HG03103 (cell line): ENCODE results near the gene PPM1H.

Experiments
- ATAC-seq: cut with Tn5 transposase; IDR thresholded peaks from one replicate; pipeline ENCODE4 v1.9.1; 2021; ENCODE audit warnings: low read depth; ENCODE audit not compliant: unreplicated experiment

Gene PPM1H

DNA sequence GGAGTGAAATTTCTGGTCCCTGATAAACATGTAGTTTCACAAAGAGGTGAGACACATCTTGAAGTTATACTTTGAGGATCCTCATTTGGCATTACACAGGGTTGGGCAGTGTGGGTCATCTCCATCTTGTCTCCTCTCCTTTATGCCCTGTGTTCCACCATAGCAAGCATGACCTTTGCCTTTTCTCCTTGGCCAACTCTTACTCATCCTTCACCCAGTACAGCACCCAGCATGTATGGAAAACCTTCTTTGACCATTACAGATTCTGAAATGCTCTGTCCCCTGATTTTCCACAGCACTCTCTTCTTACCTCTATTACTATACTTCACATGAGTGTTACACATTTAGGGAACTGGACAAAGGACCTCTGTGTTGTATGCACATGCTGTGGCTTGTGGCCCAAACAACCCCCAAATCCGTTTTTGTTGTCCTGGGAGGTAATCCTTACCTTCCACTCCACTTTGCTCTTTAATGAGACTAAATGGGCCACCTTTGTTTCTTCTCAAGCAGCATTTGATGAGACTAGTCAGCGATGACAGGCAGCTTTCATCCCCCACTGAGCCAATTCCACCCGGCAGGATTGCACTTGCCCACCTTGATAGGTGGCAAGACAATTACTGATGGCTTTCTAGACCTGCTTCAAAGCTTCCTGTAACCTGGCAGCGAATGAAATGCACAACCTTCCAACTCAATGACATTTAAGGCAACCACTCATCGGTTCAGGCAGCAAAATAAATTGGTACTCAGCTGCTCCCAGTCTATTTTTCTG, 304.8 kb downstream of the PPM1H start:
- no peak for ATAC-seq

DNA sequence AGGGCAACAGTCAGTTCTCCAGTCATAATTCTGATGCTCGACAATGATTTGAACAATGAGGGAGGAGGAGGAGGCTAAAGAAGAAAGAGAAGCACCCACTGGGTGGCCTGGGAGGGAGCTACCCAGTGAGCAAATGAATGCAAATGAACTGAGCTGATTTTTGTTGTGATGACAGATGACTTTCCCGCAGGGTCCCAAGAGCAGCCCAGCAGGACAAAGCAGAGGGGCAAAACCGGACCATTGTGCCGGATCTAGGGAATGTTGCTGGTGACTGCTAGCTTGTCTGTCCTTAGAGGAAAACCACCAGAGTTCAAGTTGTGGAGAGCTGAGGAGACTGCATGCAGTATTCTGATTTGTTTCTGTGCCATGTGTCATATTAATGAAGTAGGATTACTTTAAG, 305.5 kb downstream of the PPM1H start:
- no peak for ATAC-seq

DNA sequence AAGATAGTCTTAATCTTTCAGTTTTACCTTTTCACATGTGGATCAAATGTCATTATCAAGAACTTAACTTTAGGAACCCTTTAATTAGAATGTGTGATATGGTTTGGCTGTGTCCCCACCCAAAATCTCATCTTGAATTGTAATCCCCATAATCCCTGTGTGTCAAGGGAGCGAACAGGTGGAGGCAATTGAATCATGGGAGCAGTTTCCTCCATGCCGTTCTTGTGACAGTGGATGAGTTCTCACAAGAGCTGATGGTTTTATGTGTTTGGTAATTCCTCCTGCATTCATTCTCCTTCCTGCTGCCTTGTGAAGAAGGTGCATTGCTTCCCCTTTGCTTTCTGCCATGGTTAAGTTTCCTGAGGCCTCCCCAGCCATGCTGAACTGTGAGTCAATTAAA, 307.8 kb downstream of the PPM1H start:
- ATAC-seq, result no peak

DNA sequence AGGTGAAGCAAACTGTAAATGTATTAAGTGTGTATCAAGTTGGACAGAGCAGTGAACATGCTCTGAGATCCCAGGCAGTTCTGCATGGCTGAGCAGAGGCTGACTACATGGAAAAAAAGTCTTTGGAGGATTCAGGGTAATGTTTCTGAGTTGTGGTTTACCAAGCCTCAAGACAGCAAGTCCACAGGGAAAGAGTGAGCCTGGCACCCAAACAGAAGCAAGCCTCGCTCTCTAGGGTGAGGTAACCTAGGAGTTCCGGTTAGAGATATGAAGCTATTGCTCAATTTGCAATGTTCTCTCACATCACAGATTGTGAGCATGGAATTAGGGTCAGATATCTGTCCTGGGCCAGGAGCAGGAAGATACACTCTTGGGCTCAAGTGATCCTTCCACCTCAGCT, 309.7 kb downstream of the PPM1H start:
- ATAC-seq, result no peak

DNA sequence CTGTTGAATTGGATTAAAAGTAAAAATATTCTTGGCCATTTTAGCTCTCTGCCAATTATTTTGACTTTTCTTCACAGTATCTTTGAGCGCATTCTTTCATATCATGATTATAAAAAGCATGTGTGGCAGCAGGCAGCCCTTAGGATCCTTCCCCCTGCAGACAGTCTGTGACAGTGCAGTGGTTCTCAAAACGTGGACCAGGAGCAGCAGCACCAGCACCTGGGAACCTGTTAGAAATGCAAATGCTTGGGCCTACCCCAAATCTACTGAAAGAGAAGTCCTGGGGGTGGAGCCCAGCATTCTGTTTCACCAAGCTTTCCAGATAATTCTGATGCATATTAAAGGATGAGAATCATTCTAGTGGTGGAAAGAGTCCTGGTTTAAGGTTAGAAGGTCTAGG, 312.8 kb downstream of the PPM1H start:
- no peak for ATAC-seq

DNA sequence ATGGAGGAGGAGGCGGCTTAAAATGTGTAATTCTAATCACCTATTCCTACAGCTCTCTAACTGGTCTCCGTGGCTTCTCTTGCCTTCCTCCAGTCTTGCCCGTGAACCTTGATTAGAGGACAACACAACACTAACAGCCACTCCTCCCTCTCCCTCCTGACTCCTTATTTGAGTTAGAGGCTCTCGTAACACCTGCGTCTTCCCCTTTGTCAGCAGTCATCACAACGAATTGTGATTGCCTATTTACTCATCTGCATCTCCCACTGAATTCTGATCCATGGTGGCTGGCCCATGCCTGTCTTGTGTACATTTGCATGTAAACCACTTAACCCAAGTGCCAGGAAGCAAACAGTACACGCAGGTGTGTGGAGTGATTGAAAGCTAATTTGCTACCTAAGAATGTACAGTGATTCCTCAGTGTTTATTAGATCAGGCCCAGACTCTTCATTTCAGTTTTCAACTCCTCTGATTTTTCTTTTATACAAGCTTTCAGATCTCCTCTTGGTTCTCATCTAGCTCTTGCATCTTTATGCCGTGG, 313.8 kb downstream of the PPM1H start:
- ATAC-seq, result no peak

DNA sequence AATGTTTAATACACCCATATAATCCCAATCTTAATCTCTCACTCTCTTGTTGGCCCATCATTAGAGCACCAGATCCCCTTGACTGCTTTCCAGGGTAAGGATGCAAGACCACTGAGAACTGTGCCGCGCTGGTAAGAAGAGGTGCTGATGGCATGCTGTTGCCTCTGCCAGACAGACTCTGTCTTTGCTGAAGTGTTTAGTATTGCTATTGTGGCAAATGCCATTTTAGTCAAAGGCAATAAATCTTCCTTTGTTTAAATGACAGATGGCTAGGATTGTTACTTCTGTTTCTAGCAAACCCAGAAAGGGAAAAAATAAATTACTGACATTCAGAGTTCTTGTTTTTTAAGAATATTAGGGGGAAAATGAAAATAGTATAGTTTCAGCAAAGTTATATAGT, 316.0 kb downstream of the PPM1H start:
- ATAC-seq, result no peak

DNA sequence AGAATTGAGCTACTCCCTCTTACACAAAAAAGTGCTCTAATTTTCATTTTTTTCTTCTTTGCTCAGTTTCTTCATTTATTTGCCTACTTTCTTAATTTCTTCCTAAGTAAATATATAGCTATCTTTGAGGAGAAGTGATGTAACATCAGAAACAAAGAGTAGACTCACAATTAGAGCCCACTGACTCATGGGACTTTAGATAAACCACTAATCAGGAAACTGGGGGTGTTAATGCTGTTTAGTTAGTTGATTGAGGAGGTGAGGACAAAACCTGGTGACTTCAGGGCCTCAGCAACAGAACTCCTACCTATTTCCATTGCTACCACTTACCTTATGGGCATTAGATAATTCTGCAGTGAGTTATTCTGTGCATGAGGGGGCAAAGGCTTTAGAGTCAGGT, 316.6 kb downstream of the PPM1H start:
- ATAC-seq, result no peak

DNA sequence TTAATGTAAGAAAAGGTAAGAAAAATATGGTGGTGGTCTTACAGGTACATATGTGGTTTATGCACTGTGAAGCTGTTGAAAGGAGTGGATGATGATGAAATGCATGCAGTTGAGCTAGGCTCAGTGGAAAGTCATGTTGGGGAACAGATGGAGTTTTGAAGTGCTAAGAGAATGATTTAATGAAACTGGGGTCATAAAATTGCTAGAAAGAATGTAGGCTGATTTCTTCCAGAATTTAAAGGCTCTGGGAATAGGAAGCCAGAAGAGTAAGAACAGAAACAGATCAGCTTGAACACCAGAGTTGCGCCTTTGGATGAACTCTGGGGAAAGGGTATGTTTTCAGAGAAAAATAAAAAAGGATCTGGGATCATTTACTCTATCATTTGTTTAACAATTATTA, 321.9 kb downstream of the PPM1H start:
- no peak for ATAC-seq

DNA sequence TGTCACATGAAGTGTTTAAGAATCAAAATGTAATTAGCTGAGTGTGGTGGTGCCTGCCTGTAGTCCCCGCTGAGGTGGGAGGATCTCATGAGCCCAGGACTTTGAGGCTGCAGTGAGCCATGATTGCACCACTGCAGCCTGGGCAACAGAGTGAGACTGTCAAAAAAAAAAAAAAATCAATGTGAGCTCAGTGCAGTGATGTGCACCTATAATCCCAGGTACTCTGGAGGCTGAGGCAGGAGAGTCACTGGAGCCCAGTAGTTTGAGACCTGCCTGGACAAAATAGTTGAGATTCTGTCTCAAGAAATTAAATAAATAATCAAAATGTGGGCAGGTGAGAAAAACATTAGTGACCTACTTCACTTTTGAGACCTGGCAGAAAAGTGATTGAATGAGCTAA, 328.3 kb downstream of the PPM1H start:
- no peak for ATAC-seq

DNA sequence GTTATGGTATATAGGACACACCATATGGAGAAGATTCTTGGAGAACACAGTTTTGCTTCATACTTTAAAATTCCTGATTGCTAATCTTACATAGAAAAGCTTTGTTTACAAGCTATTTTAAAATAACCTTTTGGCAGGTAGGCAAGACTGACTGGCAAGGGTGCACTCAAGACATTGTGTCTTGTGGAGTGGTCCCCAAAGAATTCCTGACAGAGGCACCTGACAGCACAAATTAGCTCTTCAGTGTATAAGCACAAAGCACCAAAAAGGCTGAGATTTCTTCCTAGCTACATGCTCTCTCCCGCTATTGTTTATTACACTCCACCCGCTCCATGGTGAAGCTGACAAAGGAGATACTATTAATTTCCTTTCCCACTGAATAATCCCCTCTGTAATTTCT, 329.0 kb downstream of the PPM1H start:
- ATAC-seq, result no peak

DNA sequence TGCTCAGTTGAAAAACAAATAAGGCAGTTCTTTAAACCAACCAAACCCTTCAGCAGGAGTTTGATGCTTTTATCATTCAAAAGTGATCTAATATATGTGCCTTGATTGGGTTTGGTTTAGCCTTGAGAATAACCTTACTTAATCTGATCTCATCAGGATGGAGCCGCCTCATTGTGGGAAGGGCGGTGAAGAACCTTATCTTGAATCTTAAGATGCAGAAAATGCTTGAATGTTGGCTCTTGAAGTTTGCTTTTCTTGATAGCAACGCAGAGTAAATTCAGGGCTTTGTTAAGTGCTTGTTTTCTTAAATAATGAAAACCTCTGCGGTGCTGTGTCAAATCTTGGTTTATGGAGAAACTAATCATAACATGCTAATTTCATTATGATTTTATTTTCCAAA, 330.1 kb downstream of the PPM1H start:
- ATAC-seq, result no peak

DNA sequence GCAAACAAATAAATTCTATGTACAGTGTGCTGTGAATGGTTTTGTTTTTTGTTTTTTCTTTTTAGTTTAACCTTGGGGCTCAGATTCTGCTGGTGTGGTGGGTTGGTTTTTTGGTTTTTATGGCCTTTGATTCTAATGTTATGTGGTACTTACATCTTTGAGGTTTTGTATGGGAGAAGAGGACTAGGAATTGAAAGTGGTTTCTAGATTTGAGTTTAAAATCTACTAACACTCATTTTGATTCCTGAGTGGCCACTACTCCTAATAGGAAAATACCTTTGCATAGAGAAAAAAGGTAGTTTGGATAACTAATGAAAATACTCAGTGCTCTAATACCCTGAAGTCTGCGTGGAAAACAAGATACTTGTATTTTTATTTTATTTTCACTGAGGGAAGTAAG, 330.6 kb downstream of the PPM1H start:
- no peak for ATAC-seq

DNA sequence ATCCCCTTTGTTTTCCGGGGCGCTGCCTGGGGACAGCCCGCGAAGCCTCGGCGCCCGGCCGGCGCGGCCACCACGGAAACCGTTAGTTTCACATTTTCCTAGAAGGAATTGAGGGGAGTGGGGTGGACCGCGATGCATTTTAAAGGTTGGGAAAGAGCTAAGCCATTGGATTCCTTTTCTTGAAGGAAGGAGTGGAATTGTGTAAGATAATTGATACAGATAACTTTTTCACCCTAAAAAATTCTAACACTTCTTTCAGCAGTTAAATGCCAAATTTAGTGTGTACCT, 331.2 kb downstream of the PPM1H start:
- ATAC-seq, result no peak

DNA sequence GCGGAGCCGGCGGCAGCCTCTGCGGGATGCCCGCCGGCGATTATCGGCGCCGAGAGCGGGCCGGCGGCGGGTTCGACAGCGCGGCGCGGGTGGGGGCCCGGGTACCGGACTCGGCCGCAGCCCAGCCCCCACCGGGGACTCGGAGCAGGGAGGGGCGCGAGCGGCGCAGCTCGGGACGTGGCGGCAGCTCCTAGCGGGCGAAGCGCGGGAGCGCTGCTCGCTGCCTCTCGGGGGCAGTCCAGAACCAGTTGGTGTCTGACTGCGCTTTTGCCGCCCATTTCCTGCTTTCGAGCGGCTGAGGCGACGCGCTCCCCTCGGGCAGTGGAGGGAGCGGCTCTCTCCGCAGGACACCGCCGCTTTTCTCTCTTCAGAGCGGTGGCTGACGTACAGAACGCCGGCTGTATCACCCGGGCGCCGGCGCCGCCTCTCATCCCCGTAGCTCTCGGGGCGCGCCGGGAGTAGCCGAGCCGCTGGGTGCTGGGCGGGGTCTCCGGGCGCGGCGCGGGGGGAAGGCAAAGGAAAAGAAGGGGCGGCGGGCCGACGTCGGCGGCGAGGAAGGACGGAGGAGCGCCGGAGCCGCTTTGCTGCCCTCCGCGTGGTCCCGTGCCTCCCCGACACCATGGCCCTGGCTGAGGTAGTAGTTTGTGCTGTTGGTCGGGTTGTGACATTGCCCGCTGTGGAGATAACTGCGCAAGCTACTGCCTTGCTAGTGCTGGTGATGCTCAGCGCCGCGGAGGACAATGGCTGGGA, 331.7 kb downstream of the PPM1H start:
- peak; percentile 54 for ATAC-seq

DNA sequence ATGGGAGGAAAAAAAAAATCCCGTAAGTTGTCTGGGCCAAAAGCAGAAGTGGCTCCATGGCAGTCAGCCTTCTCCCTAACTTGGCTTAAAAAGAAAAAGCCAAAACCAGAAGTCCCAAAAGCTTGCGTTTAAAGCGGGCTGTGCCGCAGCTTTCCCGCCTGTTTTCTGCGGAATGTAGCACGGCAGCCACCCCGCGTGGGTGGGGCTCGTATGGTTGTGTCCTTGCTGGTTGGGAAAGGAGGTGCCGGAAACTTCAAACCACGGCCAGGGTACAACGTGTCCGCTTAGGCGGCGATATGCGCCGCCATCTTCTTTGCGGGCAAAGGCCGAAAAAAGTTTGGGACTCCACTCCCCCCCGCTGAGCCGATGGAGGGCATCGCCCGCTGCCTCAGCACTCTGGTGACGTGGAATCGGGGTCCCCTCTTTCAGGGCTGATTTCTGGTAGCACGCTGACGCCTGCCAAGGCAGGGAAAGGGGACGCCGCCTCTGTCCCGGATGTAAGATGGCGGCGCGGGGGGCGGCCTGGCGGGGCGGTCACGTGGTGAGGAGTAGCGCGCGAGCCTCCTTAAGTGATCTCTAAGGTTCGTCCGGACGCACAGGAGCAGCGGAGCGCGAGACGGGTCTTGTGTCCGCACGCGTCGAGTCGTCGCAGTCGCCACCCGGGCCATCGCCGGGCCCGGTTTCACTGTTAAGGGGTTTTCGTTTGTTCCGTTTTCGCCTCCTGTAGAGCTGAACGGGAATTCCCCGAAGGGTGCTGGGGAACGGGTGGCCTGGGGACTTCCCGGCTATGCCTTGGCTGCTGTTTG, 332.5 kb downstream of the PPM1H start:
- peak; percentile 51 for ATAC-seq

DNA sequence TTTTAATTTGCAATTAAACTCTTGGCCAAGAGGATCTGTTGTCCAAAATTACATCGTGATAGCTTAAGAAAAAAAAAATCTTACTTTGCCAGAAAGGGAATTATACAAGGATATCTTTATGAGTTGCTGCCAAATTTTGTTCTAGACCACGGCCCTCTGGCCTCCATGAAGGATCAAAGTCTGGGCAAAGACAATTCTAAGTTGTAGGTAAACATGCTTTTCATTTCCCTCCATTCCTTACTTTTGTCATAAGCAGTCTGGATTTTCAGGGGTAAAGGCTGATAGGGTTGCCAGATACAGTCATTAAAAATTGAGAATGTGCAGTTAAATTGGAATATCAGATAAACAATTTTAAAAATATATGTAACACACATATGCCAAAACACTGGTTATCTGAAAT, 333.2 kb downstream of the PPM1H start:
- ATAC-seq, result no peak

DNA sequence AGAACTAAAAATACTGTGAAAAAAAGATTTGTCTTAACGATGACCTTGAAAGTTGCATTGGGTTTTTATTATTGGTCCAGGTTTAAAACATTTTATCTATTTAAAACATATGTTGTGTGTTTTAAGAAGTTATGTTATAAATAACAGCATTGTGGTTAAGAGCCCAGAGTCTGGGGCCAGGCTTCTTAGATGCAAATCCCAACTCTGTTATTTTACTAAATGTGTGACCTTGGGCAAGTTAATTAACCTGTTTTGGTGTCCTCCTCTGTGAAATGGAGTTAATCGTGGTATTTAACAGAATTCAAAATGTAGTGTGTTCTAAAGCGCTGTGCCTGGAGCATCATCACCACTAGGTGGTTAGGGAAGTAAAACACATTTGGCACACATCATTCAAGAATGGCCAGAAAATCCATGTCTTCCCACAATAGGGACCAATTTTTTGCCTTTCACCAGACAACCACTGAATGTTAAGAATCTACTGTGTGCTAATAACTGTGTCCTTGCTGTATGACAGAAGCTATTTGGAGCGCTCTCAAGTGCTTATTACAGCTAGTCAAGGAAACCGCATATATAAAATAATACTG, 335.0 kb downstream of the PPM1H start:
- ATAC-seq, result no peak

DNA sequence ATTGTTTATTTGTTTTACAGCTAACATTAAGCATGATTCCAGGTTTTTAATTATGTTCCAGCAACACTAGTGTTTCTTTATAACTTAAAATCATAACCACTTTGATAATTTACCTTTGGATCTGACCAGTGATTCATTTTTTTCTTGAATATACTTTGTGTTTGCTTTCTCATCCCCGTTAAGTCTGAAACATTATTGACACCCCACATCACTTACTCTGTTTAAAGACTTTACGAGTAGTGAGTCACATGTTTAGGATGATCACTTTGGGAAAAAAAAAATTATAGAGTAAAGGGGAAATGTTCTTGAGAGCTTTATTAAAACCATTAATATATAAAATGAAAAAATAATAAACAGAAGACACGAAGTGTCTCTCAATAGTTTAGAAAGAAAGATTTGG, 336.1 kb downstream of the PPM1H start:
- no peak for ATAC-seq

DNA sequence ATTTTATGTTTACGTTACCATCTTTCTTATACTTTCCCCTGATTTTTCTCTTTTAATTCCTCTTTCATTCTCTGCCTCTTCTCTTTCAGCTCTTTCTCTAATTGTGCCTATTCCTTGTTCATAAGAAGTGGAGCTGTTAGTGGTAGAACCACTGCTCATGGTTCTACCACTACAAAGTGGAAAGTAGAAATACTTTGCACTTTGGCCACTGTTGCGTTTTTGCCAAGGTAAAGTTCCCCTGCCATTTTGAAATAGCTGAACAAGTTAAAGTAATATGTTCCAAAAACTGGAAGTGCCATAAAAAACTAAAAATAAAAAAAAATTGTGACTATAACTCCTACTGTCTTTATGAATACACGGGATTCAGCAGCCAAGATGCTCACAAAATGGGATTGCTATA, 337.7 kb downstream of the PPM1H start:
- no peak for ATAC-seq
